ENCODE data around the gene KANSL1.

KANSL1 gene

GRCh38 chr17:45987706-45988105 lies 205.5 kb downstream of the KANSL1 start:
- H3K4me3 ChIP-seq (ENCODE audit: low read depth, low read length) = no peak overlapping the region

GRCh38 chr17:45986056-45986455 lies 207.2 kb downstream of the KANSL1 start:
- H3K4me3 ChIP-seq (ENCODE audit: low read depth, low read length) = no peak overlapping the region

- no peak overlapping the region for H3K4me3 ChIP-seq (ENCODE audit: low read depth, low read length)
Measured at GRCh38 chr17:45985447-45985846, 207.8 kb downstream of the KANSL1 start.

GRCh38 chr17:45984368-45984767 lies 208.9 kb downstream of the KANSL1 start:
- no peak overlapping the region for H3K4me3 ChIP-seq (ENCODE audit: low read depth, low read length)

DNA sequence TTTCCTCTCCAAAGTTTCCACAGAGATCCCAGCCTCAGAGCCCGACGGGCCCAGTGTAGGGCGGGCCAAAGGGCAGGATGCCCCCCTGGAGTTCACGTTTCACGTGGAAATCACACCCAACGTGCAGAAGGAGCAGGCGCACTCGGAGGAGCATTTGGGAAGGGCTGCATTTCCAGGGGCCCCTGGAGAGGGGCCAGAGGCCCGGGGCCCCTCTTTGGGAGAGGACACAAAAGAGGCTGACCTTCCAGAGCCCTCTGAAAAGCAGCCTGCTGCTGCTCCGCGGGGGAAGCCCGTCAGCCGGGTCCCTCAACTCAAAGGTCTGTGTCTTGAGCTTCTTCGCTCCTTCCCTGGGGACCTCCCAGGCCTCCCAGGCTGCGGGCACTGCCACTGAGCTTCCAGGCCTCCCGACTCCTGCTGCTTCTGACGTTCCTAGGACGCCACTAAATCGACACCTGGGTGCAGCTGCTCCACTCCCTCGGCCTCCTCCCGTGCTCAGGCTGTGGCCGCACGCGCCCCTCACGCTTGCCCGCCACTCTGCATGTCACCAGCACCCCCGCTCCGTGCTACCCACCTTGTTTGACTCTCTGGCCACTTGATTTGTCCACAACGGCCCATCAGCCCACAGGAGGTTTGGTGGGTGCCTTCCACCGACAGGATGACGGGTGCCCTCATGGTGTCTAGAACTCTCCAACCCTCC lies 209.5 kb downstream of the KANSL1 start:
- no peak overlapping the region for H3K4me3 ChIP-seq (ENCODE audit: low read depth, low read length)

- no peak overlapping the region for H3K4me3 ChIP-seq (ENCODE audit: low read depth, low read length)
Measured at GRCh38 chr17:45982791-45983613, 210.2 kb downstream of the KANSL1 start.

DNA sequence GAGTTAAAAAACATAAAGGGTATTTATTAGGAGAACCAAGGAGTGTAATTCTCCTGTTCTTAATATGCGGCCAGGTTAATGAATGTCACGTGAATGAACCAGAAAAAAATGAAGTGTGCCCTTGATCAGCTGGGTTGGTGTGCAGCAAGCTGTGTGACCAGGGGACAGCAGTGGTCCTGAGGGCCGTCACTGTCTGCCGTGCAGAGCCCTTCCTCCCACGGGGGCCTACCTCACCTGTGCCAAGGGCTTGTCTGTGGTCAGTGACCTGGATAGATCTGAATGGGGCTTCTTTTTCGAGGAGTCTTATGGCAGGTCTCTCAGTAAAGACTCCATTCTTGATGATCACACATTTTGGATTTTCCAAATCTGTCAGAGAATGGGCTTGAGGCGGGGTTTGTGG lies 211.9 kb downstream of the KANSL1 start:
- H3K4me3 ChIP-seq (ENCODE audit: low read depth, low read length) = no peak overlapping the region

GRCh38 chr17:45980855-45981254 lies 212.4 kb downstream of the KANSL1 start:
- H3K4me3 ChIP-seq (ENCODE audit: low read depth, low read length) = no peak overlapping the region

Measured in iPS-11a (cell line).